IPS DF 19.7 (cell line): ENCODE results near the gene PIP5K1C.
"Not testable (repeated sequence)": the region's sequence is repeated elsewhere in the genome, so short reads cannot be mapped to it uniquely, and the experiment has no call there.

Experiments used
- DNase-seq: peaks from one replicate; pipeline ENCODE4 v3.0.0-alpha.2; 2013; ENCODE audit warnings: low read depth, low spot score

PIP5K1C gene

GRCh38 chr19:3674784-3675543 is 25.3 kb downstream of the PIP5K1C start:
- no peak for DNase-seq

- DNase-seq, result no peak
Measured at GRCh38 chr19:3673506-3674439, 26.5 kb downstream of the PIP5K1C start.

- no peak for DNase-seq
Measured at GRCh38 chr19:3672993-3673392, 27.3 kb downstream of the PIP5K1C start.

- DNase-seq, result no peak
Measured at GRCh38 chr19:3672575-3672948, 27.7 kb downstream of the PIP5K1C start.

GRCh38 chr19:3671680-3672574 is 28.3 kb downstream of the PIP5K1C start:
- DNase-seq, result no peak

DNA sequence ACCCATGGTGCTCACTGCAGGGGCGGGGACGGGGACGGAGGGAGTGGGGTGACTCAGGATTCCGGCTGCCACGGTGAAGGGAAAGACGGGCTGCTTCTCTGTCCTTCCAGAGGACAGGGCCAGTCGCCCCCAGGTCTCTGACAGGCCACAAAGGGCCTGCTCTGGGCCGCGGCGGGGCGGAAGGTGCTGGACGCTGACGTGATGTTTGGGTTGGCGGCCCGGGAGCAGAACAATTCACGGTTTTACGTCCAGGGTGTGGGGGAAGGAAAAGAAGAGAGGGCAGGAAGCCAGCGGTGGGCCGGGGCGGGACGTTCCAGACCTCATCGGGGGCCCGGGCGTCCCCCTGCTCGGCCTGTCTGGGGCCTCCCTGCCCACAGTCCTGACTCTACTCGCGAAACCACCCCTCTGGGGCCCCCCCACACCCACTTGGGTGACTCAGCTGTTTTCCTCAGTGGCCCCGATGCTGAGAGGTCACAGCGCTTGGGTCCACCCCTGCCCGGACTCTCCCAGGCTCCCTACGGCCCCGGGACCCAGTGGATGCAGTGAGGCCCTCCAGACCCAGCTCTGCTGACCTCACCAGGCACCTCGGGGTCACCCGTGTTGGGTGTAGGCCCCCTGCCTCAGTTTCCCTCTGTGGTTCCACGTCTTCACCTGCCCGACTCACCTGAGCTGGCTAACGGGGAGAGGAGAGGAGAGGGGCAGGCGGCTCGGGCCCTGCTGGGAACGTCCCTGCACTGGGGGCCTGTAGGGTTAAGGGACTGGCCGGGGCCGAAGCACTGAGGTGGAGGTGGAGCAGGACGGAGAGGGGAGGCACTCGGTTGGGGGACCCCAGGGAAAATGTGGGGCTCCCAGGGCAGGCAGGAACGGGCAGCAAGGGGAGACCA is 29.2 kb downstream of the PIP5K1C start:
- no peak for DNase-seq

GRCh38 chr19:3669947-3670795 is 30.1 kb downstream of the PIP5K1C start:
- DNase-seq, result no peak

DNA sequence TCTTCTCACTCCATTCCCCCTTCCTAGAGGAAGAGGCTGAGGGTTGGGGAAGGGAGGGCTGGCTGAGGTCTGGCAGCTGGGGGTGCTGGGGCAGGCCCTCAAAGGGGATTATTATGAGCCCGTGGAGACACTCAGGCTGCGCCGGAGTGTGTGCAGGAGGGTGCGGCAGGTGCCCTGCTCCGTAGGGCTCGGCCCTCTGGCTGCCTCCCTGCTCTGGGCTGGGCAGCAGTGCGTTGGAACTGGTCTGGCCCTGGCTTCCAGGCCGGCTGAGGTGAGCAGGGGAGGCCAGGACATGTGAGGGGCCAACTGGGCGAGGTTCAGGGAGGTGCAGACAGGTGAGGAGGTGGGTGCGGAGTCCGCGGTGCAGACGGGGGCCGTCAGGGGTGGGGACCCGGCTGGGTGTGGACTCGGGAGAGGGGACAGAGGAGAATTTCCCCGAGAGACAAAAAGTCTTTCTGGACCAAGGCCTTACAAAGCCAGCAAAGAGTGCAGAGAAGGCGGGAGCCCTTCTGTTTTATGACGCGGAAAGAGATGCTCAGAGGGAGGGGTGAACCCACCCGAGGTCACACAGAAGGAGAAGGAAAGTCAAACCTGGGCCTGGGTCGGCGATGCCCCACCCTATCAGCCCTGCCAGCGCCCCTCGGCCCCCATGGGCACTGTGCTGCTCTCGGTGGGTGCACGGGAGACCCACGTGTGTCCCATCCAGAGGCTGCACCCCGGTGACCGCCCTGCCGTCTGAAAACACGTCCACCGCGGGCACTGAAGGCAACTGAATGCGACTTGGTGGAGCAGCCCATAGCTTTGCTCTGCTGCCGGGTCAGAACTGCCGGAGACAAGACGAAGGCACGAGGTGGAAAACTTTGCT is 31.0 kb downstream of the PIP5K1C start:
- DNase-seq, result no peak

GRCh38 chr19:3668331-3669081 is 31.8 kb downstream of the PIP5K1C start:
- DNase-seq, result no peak

DNA sequence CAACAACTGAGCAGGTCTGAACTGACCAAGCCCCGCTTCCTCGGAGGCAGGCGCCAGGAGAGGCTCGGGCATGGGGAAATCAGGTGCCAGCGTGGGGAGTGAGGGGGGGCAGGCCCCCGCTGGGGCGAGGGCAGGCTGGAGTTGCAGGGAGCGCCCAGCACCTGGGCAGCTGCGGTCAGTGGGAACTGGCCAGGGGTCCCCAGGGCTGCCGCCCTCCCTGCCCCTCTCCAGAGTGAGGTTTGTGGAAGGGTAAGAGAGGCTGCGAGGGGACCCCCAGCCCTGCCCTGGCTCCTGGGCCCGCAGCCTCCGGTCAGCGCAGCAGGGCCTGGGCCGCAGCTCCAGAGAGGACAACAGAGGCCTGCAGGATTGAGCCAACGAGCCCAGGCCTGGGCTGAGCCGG is 32.5 kb downstream of the PIP5K1C start:
- no peak for DNase-seq

DNA sequence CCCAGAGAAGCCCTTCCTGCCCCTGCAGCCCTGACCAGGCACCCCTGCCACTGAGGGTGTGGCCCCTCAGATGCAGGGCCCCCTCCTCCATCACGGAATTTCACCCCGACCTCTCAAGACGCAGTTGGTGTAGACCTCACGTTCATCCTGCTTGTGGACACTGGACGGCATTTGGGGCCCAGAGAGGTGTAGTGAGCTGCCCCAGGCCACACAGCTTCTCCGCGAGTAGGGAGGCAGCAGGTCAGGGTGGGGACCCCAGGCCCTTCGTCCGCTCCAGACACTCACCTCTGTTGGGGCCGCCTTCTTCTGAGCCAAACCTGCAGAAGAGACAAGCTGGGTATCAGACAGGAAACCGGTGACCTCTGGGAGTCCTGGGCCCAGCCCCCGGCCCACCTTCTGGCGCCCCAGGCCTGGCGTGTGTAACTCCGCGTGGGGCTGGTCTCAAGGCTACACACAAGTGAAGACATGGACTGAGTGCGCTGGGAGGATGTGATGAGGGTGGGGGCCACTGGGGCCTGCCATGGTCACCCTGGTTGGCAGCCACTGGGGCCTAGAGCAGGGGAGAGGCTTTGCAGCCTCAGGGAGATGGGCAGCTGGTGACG is 33.1 kb downstream of the PIP5K1C start:
- no peak for DNase-seq

DNA sequence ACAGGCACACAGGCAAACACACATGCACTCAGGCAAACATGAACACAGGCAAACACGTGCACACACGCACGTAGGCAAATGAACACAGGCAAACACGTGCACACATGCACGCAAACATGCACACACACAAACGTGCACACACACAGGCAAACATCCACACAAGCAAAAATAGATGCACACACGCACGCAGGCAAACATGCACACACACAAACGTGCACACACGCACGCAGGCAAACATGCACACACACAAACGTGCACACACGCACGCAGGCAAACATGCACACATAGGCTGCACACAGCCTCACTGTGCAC is 33.8 kb downstream of the PIP5K1C start:
- not testable (repeated sequence) for DNase-seq

DNA sequence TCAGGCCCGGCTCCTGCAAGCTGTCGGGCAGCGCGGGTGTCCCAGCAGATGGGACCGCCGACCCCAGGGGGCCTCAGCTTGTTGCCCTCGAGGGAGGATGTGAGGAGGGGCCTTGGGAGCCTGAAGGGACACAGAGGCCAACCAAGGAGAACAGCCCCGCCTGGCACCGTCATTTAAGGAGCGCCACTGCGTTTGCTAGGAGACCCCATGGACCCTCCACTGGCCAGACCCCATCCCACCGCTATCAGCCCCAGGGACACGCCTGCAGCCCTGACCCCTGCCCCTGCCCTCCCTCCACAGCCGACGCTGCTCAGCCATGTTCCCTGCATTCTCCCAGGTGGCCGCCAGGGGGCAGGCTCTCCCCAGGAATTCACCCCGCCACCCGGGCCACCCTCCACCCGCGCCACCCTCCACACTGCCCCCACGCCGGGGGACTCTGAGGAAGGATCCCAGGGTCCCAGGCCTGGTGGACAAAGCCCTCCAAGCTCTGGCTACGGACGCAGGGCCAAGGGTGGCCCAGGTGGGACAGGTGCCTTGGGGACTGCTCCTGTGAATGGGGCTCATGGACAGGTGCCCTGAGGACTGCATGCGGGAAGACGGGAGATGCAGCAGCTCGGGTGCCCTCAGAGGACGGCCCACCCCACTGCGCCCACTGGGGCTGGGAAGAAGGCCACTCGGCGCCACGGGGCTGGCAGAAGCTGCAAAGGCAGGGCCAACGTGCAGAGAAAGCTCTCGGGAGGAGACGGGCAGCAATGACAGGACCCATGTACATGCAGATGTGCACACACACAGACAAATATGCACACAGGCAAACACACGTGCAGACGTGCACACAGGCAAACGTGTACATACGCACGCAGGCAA is 34.4 kb downstream of the PIP5K1C start:
- no peak for DNase-seq

- no peak for DNase-seq
Measured at GRCh38 chr19:3664879-3665642, 35.2 kb downstream of the PIP5K1C start.

GRCh38 chr19:3663838-3664237 is 36.4 kb downstream of the PIP5K1C start:
- no peak for DNase-seq
